BE2C (cell line): ENCODE measurements around the gene METTL25B.

Experiments used
- DNase-seq: peaks from one replicate; pipeline ENCODE4 v3.0.0-alpha.2; 2020
- H3K27me3 ChIP-seq: fragments of 250-450 bp; sonication (Bioruptor Pico); 2 replicates; pipeline ENCODE4 v1.5.1; 2020; ENCODE audit warnings: mild to moderate bottlenecking
- H3K36me3 ChIP-seq: fragments of 250-450 bp; sonication (Bioruptor Pico); 2 replicates; pipeline ENCODE4 v1.5.1; 2020; ENCODE audit warnings: mild to moderate bottlenecking
- H3K4me1 ChIP-seq: fragments of 250-450 bp; sonication (Bioruptor Pico); 2 replicates; pipeline ENCODE4 v1.5.1; 2020
- H3K4me3 ChIP-seq: 2 replicates; pipeline ENCODE4 v1.5.1; 2011; ENCODE audit warnings: low read depth, low read length
- H3K9me3 ChIP-seq: fragments of 250-450 bp; sonication (Bioruptor Pico); 2 replicates; pipeline ENCODE4 v1.5.1; 2020
- CTCF ChIP-seq: IDR thresholded peaks from 2 replicates; pipeline ENCODE4 v1.5.1; 2012; ENCODE audit warnings: mild to moderate bottlenecking, low read depth, low read length

The METTL25B gene

DNA sequence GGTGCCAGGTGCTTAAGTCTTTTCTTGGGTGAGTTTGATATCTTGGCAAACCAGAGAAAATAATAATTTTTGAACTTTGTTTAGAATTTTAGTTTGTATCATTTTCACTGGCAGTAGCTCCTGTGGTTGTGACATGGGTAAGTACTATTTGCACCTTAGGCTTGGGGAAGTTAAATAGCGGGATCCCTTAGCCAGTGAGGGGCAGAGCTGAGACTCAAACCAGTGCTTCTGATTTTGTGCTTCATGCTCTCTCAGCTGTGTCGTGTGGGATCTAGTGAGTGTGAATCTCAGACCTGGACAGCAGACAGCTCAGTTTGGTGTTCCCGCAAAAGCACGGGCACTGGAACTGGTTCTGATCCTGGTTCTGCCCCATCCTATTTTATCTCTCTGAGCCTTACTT lies 48.7 kb downstream of the METTL25B start:
- no peaks in the 10 kb centered on the region for H3K27me3 ChIP-seq
- no peaks in the 10 kb centered on the region for H3K9me3 ChIP-seq
- no peak for TF ChIP-seq CTCF
- peaks cover 23% of the 10 kb centered on the region for H3K36me3 ChIP-seq
- H3K4me1 ChIP-seq: peaks cover 9% of the 10 kb centered on the region
- no peak for DNase-seq
- no peak overlapping the region for H3K4me3 ChIP-seq

GRCh38 chr1:156777573-156777972 lies 49.3 kb downstream of the METTL25B start:
- H3K4me3 ChIP-seq: no peak overlapping the region
- no peaks in the 10 kb centered on the region for H3K9me3 ChIP-seq
- no peaks in the 10 kb centered on the region for H3K27me3 ChIP-seq
- DNase-seq: no peak
- peaks cover 29% of the 10 kb centered on the region for H3K36me3 ChIP-seq
- TF ChIP-seq CTCF: no peak
- peaks cover 9% of the 10 kb centered on the region for H3K4me1 ChIP-seq

- Histone ChIP-seq H3K36me3 (peaks cover 51% of the 10 kb centered on the region), H3K9me3 (no peaks in the 10 kb centered on the region), H3K4me3 (no peak overlapping the region), H3K27me3 (no peaks in the 10 kb centered on the region), H3K4me1 (no peaks in the 10 kb centered on the region; the same call in 1 of the 2 replicates)
- TF ChIP-seq CTCF: no peak
- DNase-seq: no peak
Measured at GRCh38 chr1:156781585-156782186, 53.4 kb downstream of the METTL25B start.

- DNase-seq: no peak
- Histone ChIP-seq H3K4me1 (no peaks in the 10 kb centered on the region), H3K9me3 (no peaks in the 10 kb centered on the region), H3K36me3 (peaks cover 76% of the 10 kb centered on the region), H3K27me3 (no peaks in the 10 kb centered on the region), H3K4me3 (no peak overlapping the region)
- TF ChIP-seq CTCF: no peak
Measured at GRCh38 chr1:156785458-156785857, 57.2 kb downstream of the METTL25B start.
